Measurements from ENCODE around the gene TMEM223.
"Not testable (repeated sequence)": the region's sequence is repeated elsewhere in the genome, so short reads cannot be mapped to it uniquely, and the experiment has no call there.

Gene TMEM223

GRCh38 chr11:62832336-62833234 is 40.8 kb upstream of the TMEM223 start, which contains the start of gene TEX54:
Gene TEX54, minus strand, starts transcription at chr11:62832841.
- Histone ChIP-seq H3K27me3 (ENCODE audit: low read depth, low read length) (no peaks in the 10 kb centered on the region), H3K4me2 (ENCODE audit: low read length) (peak within 1 kb of the TSS; percentile 86), H3K4me3 (ENCODE audit: low read length) (peak within 1 kb of the TSS; percentile 88), H3K4me1 (ENCODE audit: low read length) (peaks cover 16% of the 10 kb centered on the region), H3K27ac (ENCODE audit: low read length) (peak within 1 kb of the TSS; percentile 82), H3K9me3 (ENCODE audit: insufficient read depth, low read length) (no peaks in the 10 kb centered on the region), H4K20me1 (ENCODE audit: insufficient read depth, low read length) (no peaks in the 10 kb centered on the region), H2AFZ (ENCODE audit: low read depth, low read length) (no peak within 1 kb of the TSS; the same call in 1 of the 2 replicates), H3K9ac (ENCODE audit: low read length) (peak within 1 kb of the TSS; percentile 82), H3K79me2 (ENCODE audit: low read length) (peaks cover 63% of the 10 kb centered on the region), H3K36me3 (replicated peaks; ENCODE audit: low read depth, low read length) (peaks cover 31% of the 10 kb centered on the region)
- no peak for TF ChIP-seq EZH2phosphoT487 (IDR thresholded peaks at IDR 0.05; ENCODE audit: low read depth)
- no peak for TF ChIP-seq CTCF (IDR thresholded peaks at IDR 0.05; ENCODE audit: low read depth, low read length)

GRCh38 chr11:62831520-62832335 is 39.9 kb upstream of the TMEM223 start, which contains the start of gene STX5:
Gene STX5, minus strand, starts transcription at chr11:62832051. Its CDS starts 808 bp downstream, at chr11:62831243.
- H3K4me1 ChIP-seq (ENCODE audit: low read length) = peaks cover 14% of the 10 kb centered on the region
- H3K27me3 ChIP-seq (ENCODE audit: low read depth, low read length) = no peaks in the 10 kb centered on the region
- H4K20me1 ChIP-seq (ENCODE audit: insufficient read depth, low read length) = no peaks in the 10 kb centered on the region
- no peaks in the 10 kb centered on the region for H3K9me3 ChIP-seq (ENCODE audit: insufficient read depth, low read length)
- TF ChIP-seq EZH2phosphoT487 (IDR thresholded peaks at IDR 0.05; ENCODE audit: low read depth) = no peak
- TF ChIP-seq CTCF (IDR thresholded peaks at IDR 0.05; ENCODE audit: low read depth, low read length) = no peak
- H2AFZ ChIP-seq (ENCODE audit: low read depth, low read length) = peak within 1 kb of the TSS; percentile 22; the same call in 1 of the 2 replicates
- H3K36me3 ChIP-seq (replicated peaks; ENCODE audit: low read depth, low read length) = peaks cover 35% of the 10 kb centered on the region
- H3K27ac ChIP-seq (ENCODE audit: low read length) = peak within 1 kb of the TSS; percentile 82
- peak within 1 kb of the TSS; percentile 99 for H3K4me2 ChIP-seq (ENCODE audit: low read length)
- H3K79me2 ChIP-seq (ENCODE audit: low read length) = peaks cover 56% of the 10 kb centered on the region
- H3K4me3 ChIP-seq (ENCODE audit: low read length) = peak within 1 kb of the TSS; percentile 88
- peak within 1 kb of the TSS; percentile 82 for H3K9ac ChIP-seq (ENCODE audit: low read length)

- Histone ChIP-seq H3K79me2 (ENCODE audit: low read length) (peaks cover 49% of the 10 kb centered on the region), H3K4me1 (ENCODE audit: low read length) (peaks cover 14% of the 10 kb centered on the region), H4K20me1 (ENCODE audit: insufficient read depth, low read length) (no peaks in the 10 kb centered on the region), H3K27ac (ENCODE audit: low read length) (peak overlapping the region; percentile 82), H3K4me2 (ENCODE audit: low read length) (peak overlapping the region; percentile 99), H2AFZ (ENCODE audit: low read depth, low read length) (peak overlapping the region; percentile 22; the same call in 1 of the 2 replicates), H3K36me3 (replicated peaks; ENCODE audit: low read depth, low read length) (peaks cover 30% of the 10 kb centered on the region), H3K9ac (ENCODE audit: low read length) (peak overlapping the region; percentile 82), H3K9me3 (ENCODE audit: insufficient read depth, low read length) (no peaks in the 10 kb centered on the region), H3K4me3 (ENCODE audit: low read length) (peak overlapping the region; percentile 88), H3K27me3 (ENCODE audit: low read depth, low read length) (no peaks in the 10 kb centered on the region)
- TF ChIP-seq CTCF (IDR thresholded peaks at IDR 0.05; ENCODE audit: low read depth, low read length) (no peak), EZH2phosphoT487 (IDR thresholded peaks at IDR 0.05; ENCODE audit: low read depth) (no peak)
Observed at GRCh38 chr11:62830904-62831519, 39.2 kb upstream of the TMEM223 start.

- H3K9ac ChIP-seq (ENCODE audit: low read length); H4K20me1 ChIP-seq (ENCODE audit: insufficient read depth, low read length); H3K9me3 ChIP-seq (ENCODE audit: insufficient read depth, low read length); H3K27ac ChIP-seq (ENCODE audit: low read length); H2AFZ ChIP-seq (ENCODE audit: low read depth, low read length); H3K27me3 ChIP-seq (ENCODE audit: low read depth, low read length); H3K4me2 ChIP-seq (ENCODE audit: low read length); H3K4me3 ChIP-seq (ENCODE audit: low read length): not testable (repeated sequence)
- Histone ChIP-seq H3K79me2 (ENCODE audit: low read length) (peaks cover 38% of the 10 kb centered on the region), H3K36me3 (replicated peaks; ENCODE audit: low read depth, low read length) (peaks cover 39% of the 10 kb centered on the region), H3K4me1 (ENCODE audit: low read length) (peaks cover 14% of the 10 kb centered on the region)
Observed at GRCh38 chr11:62828130-62828529, 36.3 kb upstream of the TMEM223 start.
